Neural cell (in vitro differentiated cells): Measurements from ENCODE around the gene ZNRF1. TPM values are rescaled to one million over a fixed set of nuclear protein-coding genes. Genes with fewer than 3 reads are reported as not detected.

ENCODE experiments used
- H2AFZ ChIP-seq: fragments of 200-600, 300-800 bp; sonication (generic), shearing (Covaris generic); 2 replicates; pipeline ENCODE4 v1.6.0; 2014; ENCODE audit warnings: low read depth, mild to moderate bottlenecking, antibody characterized with exemption, low read length, moderate library complexity
- H3F3A ChIP-seq: fragments of 200-600 bp; shearing (Covaris generic); 2 replicates; pipeline ENCODE4 v1.6.1; 2016; ENCODE audit warnings: mild to moderate bottlenecking, moderate library complexity, mixed read lengths, antibody characterized with exemption, low read length; ENCODE audit not compliant: insufficient read depth, poor library complexity, severe bottlenecking
- H3K27ac ChIP-seq: fragments of 200-600, 300-800 bp; sonication (generic), shearing (Covaris generic); 2 replicates; pipeline ENCODE4 v1.5.1; 2014; ENCODE audit warnings: mild to moderate bottlenecking, low read length, moderate library complexity
- H3K27me3 ChIP-seq: fragments of 300-800, 200-600 bp; sonication (generic), shearing (Covaris generic); 2 replicates; pipeline ENCODE4 v1.6.0; 2014; ENCODE audit warnings: mild to moderate bottlenecking, low read depth, low read length, moderate library complexity; ENCODE audit not compliant: insufficient read depth
- H3K36me3 ChIP-seq: fragments of 300-800, 200-600 bp; sonication (generic), shearing (Covaris generic); 2 replicates; pipeline ENCODE4 v1.5.1; 2014; ENCODE audit warnings: mild to moderate bottlenecking, antibody characterized with exemption, low read length, moderate library complexity; ENCODE audit not compliant: insufficient read depth
- H3K4me2 ChIP-seq: fragments of 300-800, 200-600 bp; sonication (generic), shearing (Covaris generic); 2 replicates; pipeline ENCODE4 v1.6.0; 2014; ENCODE audit warnings: mild to moderate bottlenecking, low read length
- H3K4me3 ChIP-seq: fragments of 300-800, 200-600 bp; sonication (generic), shearing (Covaris generic); 2 replicates; pipeline ENCODE4 v1.5.1; 2014; ENCODE audit warnings: mild to moderate bottlenecking, low read length, moderate library complexity
- H3K79me2 ChIP-seq: fragments of 200-600 bp; shearing (Covaris generic); replicated peaks from 2 replicates; pipeline ENCODE4 v1.6.0; 2014; ENCODE audit warnings: mild to moderate bottlenecking, low read length, moderate library complexity; ENCODE audit not compliant: insufficient read depth
- H3K9ac ChIP-seq: fragments of 300-800, 200-600 bp; sonication (generic), shearing (Covaris generic); 2 replicates; pipeline ENCODE4 v1.6.1; 2016; ENCODE audit warnings: mild to moderate bottlenecking, low read length, mixed read lengths
- H3K9me2 ChIP-seq: fragments of 200-600 bp; shearing (Covaris generic); 2 replicates; pipeline ENCODE4 v1.6.1; 2016; ENCODE audit warnings: mild to moderate bottlenecking, low read length, mixed read lengths; ENCODE audit not compliant: insufficient read depth
- H3K9me3 ChIP-seq: fragments of 200-600, 300-800 bp; sonication (generic), shearing (Covaris generic); 2 replicates; pipeline ENCODE4 v1.6.1; 2016; ENCODE audit warnings: mild to moderate bottlenecking, mixed run types, low read length, moderate library complexity, mixed read lengths
- H4K20me1 ChIP-seq: fragments of 200-600 bp; shearing (Covaris generic); 2 replicates; pipeline ENCODE4 v1.6.1; 2016; ENCODE audit warnings: mild to moderate bottlenecking, mixed run types; ENCODE audit not compliant: insufficient read depth
- EP300 ChIP-seq: fragments of 450-650 bp; conservative IDR thresholded peaks from 2 replicates; pipeline ENCODE4 v1.6.1; 2014; ENCODE audit warnings: antibody characterized with exemption, mild to moderate bottlenecking, moderate library complexity; ENCODE audit not compliant: poor library complexity, severe bottlenecking
- EZH2 ChIP-seq: fragments of 200-600, 300-800 bp; shearing (Covaris generic), sonication (generic); IDR thresholded peaks from 2 replicates; pipeline ENCODE4 v1.6.1; 2014; ENCODE audit warnings: antibody characterized with exemption, low read length, borderline replicate concordance, mild to moderate bottlenecking; ENCODE audit not compliant: insufficient read depth, poor library complexity, severe bottlenecking
- MXI1 ChIP-seq: fragments of 450-650 bp; conservative IDR thresholded peaks from 2 replicates; pipeline ENCODE4 v1.6.1; 2014; ENCODE audit warnings: antibody characterized with exemption, mild to moderate bottlenecking; ENCODE audit not compliant: poor library complexity, severe bottlenecking
- POLR2AphosphoS5 ChIP-seq: IDR thresholded peaks from 2 replicates; pipeline ENCODE4 v1.6.1; 2012
- RAD21 ChIP-seq: fragments of 450-650 bp; conservative IDR thresholded peaks from 2 replicates; pipeline ENCODE4 v1.6.1; 2014; ENCODE audit warnings: antibody characterized with exemption, mild to moderate bottlenecking, moderate library complexity
- SMC3 ChIP-seq: fragments of 450-650 bp; conservative IDR thresholded peaks from 2 replicates; pipeline ENCODE4 v1.6.1; 2014; ENCODE audit warnings: antibody characterized with exemption, mild to moderate bottlenecking, moderate library complexity; ENCODE audit not compliant: poor library complexity
- TAF1 ChIP-seq: IDR thresholded peaks from 2 replicates; pipeline ENCODE4 v1.6.1; 2012; ENCODE audit warnings: low read depth
- polyA plus RNA-seq: library from polyadenylated mRNA; depleted of rRNA; stranded (reverse); fragments of >200 nt; gene quantifications from 2 replicates; pipeline ENCODE4 v1.2.3, GENCODE V29; 2014
- TF ChIP-seq, protein P1 (sequence below): IDR thresholded peaks from 2 replicates; pipeline ENCODE4 v1.6.1; 2012; ENCODE audit warnings: borderline replicate concordance
- TF ChIP-seq, protein P2 (sequence below): fragments of 450-650 bp; IDR thresholded peaks from 2 replicates; pipeline ENCODE4 v1.5.1; 2014; ENCODE audit warnings: antibody characterized with exemption, mild to moderate bottlenecking, moderate library complexity; ENCODE audit not compliant: poor library complexity, severe bottlenecking

The ZNRF1 gene
- polyA plus RNA-seq, 1 donor from 2014 or later, result 31.6 TPM

DNA sequence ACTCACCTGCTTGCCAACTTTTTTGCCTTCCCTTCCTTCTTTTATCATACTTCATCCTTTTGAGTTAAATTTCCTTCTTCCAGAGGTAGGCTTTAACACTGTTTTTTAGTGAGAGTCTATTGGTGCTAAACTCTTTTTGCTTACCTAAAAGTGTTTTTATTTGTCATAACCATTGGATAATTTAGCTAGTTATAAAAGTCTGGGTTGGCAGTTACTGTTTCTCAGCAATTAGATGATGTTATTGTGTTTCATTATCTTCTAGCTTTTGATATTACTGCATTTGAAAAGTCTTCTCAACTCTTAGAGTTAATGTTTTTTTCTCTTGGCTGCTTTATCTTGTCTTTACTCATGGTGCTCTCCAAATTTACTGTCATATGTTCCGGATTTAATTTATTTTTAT is 22.6 kb downstream of the ZNRF1 start:
- no peak overlapping the region for H3K4me2 ChIP-seq
- no peak for TF ChIP-seq RAD21
- TF ChIP-seq EP300, result no peak
- TF ChIP-seq TAF1, result no peak
- TF ChIP-seq, protein P1, sequence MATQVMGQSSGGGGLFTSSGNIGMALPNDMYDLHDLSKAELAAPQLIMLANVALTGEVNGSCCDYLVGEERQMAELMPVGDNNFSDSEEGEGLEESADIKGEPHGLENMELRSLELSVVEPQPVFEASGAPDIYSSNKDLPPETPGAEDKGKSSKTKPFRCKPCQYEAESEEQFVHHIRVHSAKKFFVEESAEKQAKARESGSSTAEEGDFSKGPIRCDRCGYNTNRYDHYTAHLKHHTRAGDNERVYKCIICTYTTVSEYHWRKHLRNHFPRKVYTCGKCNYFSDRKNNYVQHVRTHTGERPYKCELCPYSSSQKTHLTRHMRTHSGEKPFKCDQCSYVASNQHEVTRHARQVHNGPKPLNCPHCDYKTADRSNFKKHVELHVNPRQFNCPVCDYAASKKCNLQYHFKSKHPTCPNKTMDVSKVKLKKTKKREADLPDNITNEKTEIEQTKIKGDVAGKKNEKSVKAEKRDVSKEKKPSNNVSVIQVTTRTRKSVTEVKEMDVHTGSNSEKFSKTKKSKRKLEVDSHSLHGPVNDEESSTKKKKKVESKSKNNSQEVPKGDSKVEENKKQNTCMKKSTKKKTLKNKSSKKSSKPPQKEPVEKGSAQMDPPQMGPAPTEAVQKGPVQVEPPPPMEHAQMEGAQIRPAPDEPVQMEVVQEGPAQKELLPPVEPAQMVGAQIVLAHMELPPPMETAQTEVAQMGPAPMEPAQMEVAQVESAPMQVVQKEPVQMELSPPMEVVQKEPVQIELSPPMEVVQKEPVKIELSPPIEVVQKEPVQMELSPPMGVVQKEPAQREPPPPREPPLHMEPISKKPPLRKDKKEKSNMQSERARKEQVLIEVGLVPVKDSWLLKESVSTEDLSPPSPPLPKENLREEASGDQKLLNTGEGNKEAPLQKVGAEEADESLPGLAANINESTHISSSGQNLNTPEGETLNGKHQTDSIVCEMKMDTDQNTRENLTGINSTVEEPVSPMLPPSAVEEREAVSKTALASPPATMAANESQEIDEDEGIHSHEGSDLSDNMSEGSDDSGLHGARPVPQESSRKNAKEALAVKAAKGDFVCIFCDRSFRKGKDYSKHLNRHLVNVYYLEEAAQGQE, result no peak
- no peak for TF ChIP-seq EZH2
- TF ChIP-seq, protein P2, sequence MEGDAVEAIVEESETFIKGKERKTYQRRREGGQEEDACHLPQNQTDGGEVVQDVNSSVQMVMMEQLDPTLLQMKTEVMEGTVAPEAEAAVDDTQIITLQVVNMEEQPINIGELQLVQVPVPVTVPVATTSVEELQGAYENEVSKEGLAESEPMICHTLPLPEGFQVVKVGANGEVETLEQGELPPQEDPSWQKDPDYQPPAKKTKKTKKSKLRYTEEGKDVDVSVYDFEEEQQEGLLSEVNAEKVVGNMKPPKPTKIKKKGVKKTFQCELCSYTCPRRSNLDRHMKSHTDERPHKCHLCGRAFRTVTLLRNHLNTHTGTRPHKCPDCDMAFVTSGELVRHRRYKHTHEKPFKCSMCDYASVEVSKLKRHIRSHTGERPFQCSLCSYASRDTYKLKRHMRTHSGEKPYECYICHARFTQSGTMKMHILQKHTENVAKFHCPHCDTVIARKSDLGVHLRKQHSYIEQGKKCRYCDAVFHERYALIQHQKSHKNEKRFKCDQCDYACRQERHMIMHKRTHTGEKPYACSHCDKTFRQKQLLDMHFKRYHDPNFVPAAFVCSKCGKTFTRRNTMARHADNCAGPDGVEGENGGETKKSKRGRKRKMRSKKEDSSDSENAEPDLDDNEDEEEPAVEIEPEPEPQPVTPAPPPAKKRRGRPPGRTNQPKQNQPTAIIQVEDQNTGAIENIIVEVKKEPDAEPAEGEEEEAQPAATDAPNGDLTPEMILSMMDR, result no peak
- H3K9me3 ChIP-seq, result peaks cover 6% of the 10 kb centered on the region
- no peaks in the 10 kb centered on the region for H3K27me3 ChIP-seq
- no peaks in the 10 kb centered on the region for H3F3A ChIP-seq
- no peak overlapping the region for H3K4me3 ChIP-seq
- H4K20me1 ChIP-seq, result peaks cover 2% of the 10 kb centered on the region
- H3K9ac ChIP-seq, result no peak overlapping the region
- H3K36me3 ChIP-seq, result no peaks in the 10 kb centered on the region
- H3K9me2 ChIP-seq, result no peaks in the 10 kb centered on the region
- no peak overlapping the region for H2AFZ ChIP-seq
- peaks cover 74% of the 10 kb centered on the region for H3K79me2 ChIP-seq
- H3K27ac ChIP-seq, result no peak overlapping the region

DNA sequence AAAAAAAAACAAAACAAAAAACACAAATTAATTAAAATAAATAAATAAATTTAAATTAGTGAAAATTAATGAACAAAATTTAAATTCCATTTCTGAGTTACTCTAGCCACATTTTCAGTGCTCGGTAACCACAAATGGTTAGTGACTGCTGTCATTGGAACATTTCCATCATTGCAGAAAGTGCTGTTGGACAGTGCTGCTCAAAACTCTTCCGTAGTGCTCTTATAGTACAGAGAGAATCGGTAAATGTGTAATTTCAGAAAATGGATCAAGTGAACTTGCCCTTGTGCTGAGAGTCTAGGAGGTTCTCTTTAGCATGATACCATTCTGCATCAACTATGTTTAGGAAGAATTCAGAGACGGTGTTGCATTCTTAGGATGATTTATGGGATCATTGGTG is 23.7 kb downstream of the ZNRF1 start:
- Histone ChIP-seq H3K9ac (no peak overlapping the region), H3F3A (no peaks in the 10 kb centered on the region), H3K4me3 (no peak overlapping the region), H4K20me1 (peaks cover 2% of the 10 kb centered on the region), H3K27me3 (no peaks in the 10 kb centered on the region), H2AFZ (no peak overlapping the region), H3K9me2 (no peaks in the 10 kb centered on the region), H3K9me3 (peaks cover 6% of the 10 kb centered on the region), H3K36me3 (no peaks in the 10 kb centered on the region), H3K27ac (no peak overlapping the region), H3K79me2 (peaks cover 72% of the 10 kb centered on the region), H3K4me2 (no peak overlapping the region)
- TF ChIP-seq EZH2 (no peak), RAD21 (no peak), TAF1 (no peak), SMC3 (no peak), POLR2AphosphoS5 (no peak), EP300 (no peak), MXI1 (no peak)
- TF ChIP-seq, protein P1, result no peak
- TF ChIP-seq, protein P2, result no peak
